Measurements from ENCODE around the gene OR2S2. TPM values are rescaled to one million over a fixed set of nuclear protein-coding genes. Genes with fewer than 3 reads are reported as not detected.

Gene OR2S2
- total RNA-seq, 4 donors from 2014 or later = not detected

GRCh38 chr9:35929453-35929718, 28.6 kb downstream of the OR2S2 start:
- intact Hi-C loops (cut with DNase I; ENCODE audit: low total_unique reads) = no loop called here
- DNase-seq (ENCODE audit: low spot score in 2 of 2) = no peak
- no peak overlapping the region for H3K4me3 ChIP-seq (ENCODE audit: low read depth, poor library complexity, severe bottlenecking)
- 75 to 83% methylated on average over 6 of the region's 6 CpGs for WGBS, 2 donors
- TF ChIP-seq CTCF (IDR thresholded peaks at IDR 0.05) (no peak), POLR2A (IDR thresholded peaks at IDR 0.05) (no peak)

GRCh38 chr9:35928591-35929452, 29.1 kb downstream of the OR2S2 start:
- DNase-seq (ENCODE audit: low spot score in 2 of 2) = peak in 1 of 2 donors; percentile 25
- WGBS, 2 donors = 83 to 86% methylated on average over 9 of the region's 9 CpGs
- intact Hi-C loops (cut with DNase I; ENCODE audit: low total_unique reads) = no loop called here
- no peak overlapping the region for H3K4me3 ChIP-seq (ENCODE audit: low read depth, poor library complexity, severe bottlenecking)
- TF ChIP-seq POLR2A (IDR thresholded peaks at IDR 0.05) (no peak), CTCF (IDR thresholded peaks at IDR 0.05) (no peak)

GRCh38 chr9:35923927-35924763, 33.8 kb downstream of the OR2S2 start:
- H3K4me3 ChIP-seq (ENCODE audit: low read depth, poor library complexity, severe bottlenecking) = no peak overlapping the region
- 54 to 59% methylated on average over 9 of the region's 9 CpGs for WGBS, 2 donors
- no peak for DNase-seq (ENCODE audit: low spot score in 2 of 2)
- intact Hi-C loops (cut with DNase I; ENCODE audit: low total_unique reads) = no loop called here
- TF ChIP-seq CTCF (IDR thresholded peaks at IDR 0.05) (no peak), POLR2A (IDR thresholded peaks at IDR 0.05) (no peak)

GRCh38 chr9:35923598-35923926, 34.4 kb downstream of the OR2S2 start:
- intact Hi-C loops (cut with DNase I; ENCODE audit: low total_unique reads) = no loop called here
- H3K4me3 ChIP-seq (ENCODE audit: low read depth, poor library complexity, severe bottlenecking) = no peak overlapping the region
- TF ChIP-seq CTCF (IDR thresholded peaks at IDR 0.05) (no peak), POLR2A (IDR thresholded peaks at IDR 0.05) (no peak)
- DNase-seq (ENCODE audit: low spot score in 2 of 2) = no peak
- WGBS, 2 donors = 94 to 96% methylated on average over 1 of the region's 1 CpG

GRCh38 chr9:35920051-35920620, 37.8 kb downstream of the OR2S2 start:
- H3K4me3 ChIP-seq (ENCODE audit: low read depth, poor library complexity, severe bottlenecking) = no peak overlapping the region
- intact Hi-C loops (cut with DNase I; ENCODE audit: low total_unique reads) = no loop called here
- TF ChIP-seq POLR2A (IDR thresholded peaks at IDR 0.05) (no peak), CTCF (IDR thresholded peaks at IDR 0.05) (no peak)
- DNase-seq (ENCODE audit: low spot score in 2 of 2) = no peak
- 82 to 88% methylated on average over 4 of the region's 4 CpGs for WGBS, 2 donors

Data from lower leg skin (tissue), 4 donors.